MM.1S (cell line): ENCODE results near the gene ATIC.

ENCODE experiments used
- CTCF ChIP-seq: fragments of 300-600 bp; sonication (generic); IDR thresholded peaks from 2 replicates; pipeline ENCODE4 v1.5.1; 2016; ENCODE audit warnings: antibody characterized with exemption, low read length, mixed read lengths
- EZH2 ChIP-seq: fragments of 300-600 bp; sonication (generic); optimal IDR thresholded peaks from 2 replicates; pipeline ENCODE3; 2017; ENCODE audit warnings: low read depth, mild to moderate bottlenecking, antibody characterized with exemption, low read length, mixed read lengths

GRCh38 chr2:215370112-215370965 lies 58.5 kb downstream of the ATIC start:
- no peak for TF ChIP-seq EZH2
- TF ChIP-seq CTCF: no peak
